Measurements from ENCODE around the gene CDH6.
A peak's percentile ranks its signal among the peaks of the same experiment; 100 is the strongest.

Gene CDH6

GRCh38 chr5:31193591-31194467 is at the start of gene CDH6:
CDH6 (plus strand) TSS chr5:31193686; CDS start chr5:31267474, 73,788 bp downstream.
- in situ Hi-C loops (cut with MboI; ENCODE audit: low sequenced_read_pairs) = no loop called here
- peaks cover 37% of the 10 kb centered on the region for H3K4me1 ChIP-seq
- no peaks in the 10 kb centered on the region for H3K27me3 ChIP-seq (ENCODE audit: low read depth)
- no peaks in the 10 kb centered on the region for H3K9me3 ChIP-seq
- peaks cover 5% of the 10 kb centered on the region; the same call in 1 of the 2 replicates for H3K36me3 ChIP-seq (replicated peaks)
- peak; percentile 92 to 96 for DNase-seq (ENCODE audit: low spot score in 2 of 2)
- peak within 1 kb of the TSS; percentile 65 for H3K4me3 ChIP-seq

DNA sequence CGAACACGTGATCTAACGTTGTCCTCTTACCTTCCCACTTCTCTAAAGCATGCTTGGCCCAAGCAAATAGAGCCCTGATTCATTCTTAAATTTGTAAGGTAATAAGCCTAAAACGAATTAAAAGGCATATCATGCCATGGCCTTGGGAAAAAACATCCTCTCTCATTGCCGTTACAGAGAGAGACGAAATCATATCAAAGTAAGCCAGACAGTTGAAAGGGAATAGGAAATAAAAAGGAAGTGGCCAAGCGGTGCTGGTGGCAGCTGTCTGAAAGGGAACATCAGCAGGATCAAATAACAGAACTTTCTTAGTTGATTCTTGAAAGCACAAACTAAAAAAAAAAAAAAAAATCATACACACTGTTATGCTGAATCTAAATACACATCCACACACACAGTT is 49.1 kb upstream of the CDH6 start:
- H3K4me1 ChIP-seq = peaks cover 8% of the 10 kb centered on the region
- H3K36me3 ChIP-seq (replicated peaks) = no peaks in the 10 kb centered on the region
- H3K4me3 ChIP-seq = no peak overlapping the region
- no peaks in the 10 kb centered on the region for H3K27me3 ChIP-seq (ENCODE audit: low read depth)
- in situ Hi-C loops (cut with MboI; ENCODE audit: low sequenced_read_pairs) = no loop called here
- DNase-seq (ENCODE audit: low spot score in 2 of 2) = no peak
- H3K9me3 ChIP-seq = no peaks in the 10 kb centered on the region

GRCh38 chr5:31148959-31149475 is 44.5 kb upstream of the CDH6 start:
- H3K9me3 ChIP-seq = no peaks in the 10 kb centered on the region
- in situ Hi-C loops (cut with MboI; ENCODE audit: low sequenced_read_pairs) = no loop called here
- peaks cover 44% of the 10 kb centered on the region for H3K4me1 ChIP-seq
- no peak for DNase-seq (ENCODE audit: low spot score in 2 of 2)
- no peaks in the 10 kb centered on the region for H3K36me3 ChIP-seq (replicated peaks)
- no peak overlapping the region for H3K4me3 ChIP-seq
- no peaks in the 10 kb centered on the region for H3K27me3 ChIP-seq (ENCODE audit: low read depth)

GRCh38 chr5:31153521-31153920 is 40.0 kb upstream of the CDH6 start:
- in situ Hi-C loops (cut with MboI; ENCODE audit: low sequenced_read_pairs) = no loop called here

GRCh38 chr5:31156631-31157160 is 36.8 kb upstream of the CDH6 start:
- Histone ChIP-seq H3K36me3 (replicated peaks) (no peaks in the 10 kb centered on the region), H3K9me3 (no peaks in the 10 kb centered on the region), H3K4me3 (no peak overlapping the region), H3K27me3 (ENCODE audit: low read depth) (no peaks in the 10 kb centered on the region), H3K4me1 (peaks cover 75% of the 10 kb centered on the region)
- in situ Hi-C loops (cut with MboI; ENCODE audit: low sequenced_read_pairs) = no loop called here
- peak in 1 of 2 experiments; percentile 90 for DNase-seq (ENCODE audit: low spot score in 2 of 2)

More at GRCh38 chr5:31153521-31153920, 40.0 kb upstream of the CDH6 start:
- Histone ChIP-seq H3K27me3 (ENCODE audit: low read depth) (no peaks in the 10 kb centered on the region), H3K4me3 (no peak overlapping the region), H3K4me1 (peaks cover 80% of the 10 kb centered on the region), H3K36me3 (replicated peaks) (no peaks in the 10 kb centered on the region), H3K9me3 (no peaks in the 10 kb centered on the region)
- peak; percentile 62 to 91 for DNase-seq (ENCODE audit: low spot score in 2 of 2)

- H3K36me3 ChIP-seq (replicated peaks) = no peaks in the 10 kb centered on the region
- H3K4me3 ChIP-seq = no peak overlapping the region
- DNase-seq (ENCODE audit: low spot score in 2 of 2) = no peak
- H3K4me1 ChIP-seq = peaks cover 73% of the 10 kb centered on the region
- no peaks in the 10 kb centered on the region for H3K9me3 ChIP-seq
- in situ Hi-C loops (cut with MboI; ENCODE audit: low sequenced_read_pairs) = no loop called here
- no peaks in the 10 kb centered on the region for H3K27me3 ChIP-seq (ENCODE audit: low read depth)
Observed at GRCh38 chr5:31157720-31158119, 35.8 kb upstream of the CDH6 start.

- in situ Hi-C loops (cut with MboI; ENCODE audit: low sequenced_read_pairs) = no loop called here
- Histone ChIP-seq H3K27me3 (ENCODE audit: low read depth) (no peaks in the 10 kb centered on the region), H3K4me3 (no peak overlapping the region), H3K9me3 (no peaks in the 10 kb centered on the region), H3K36me3 (replicated peaks) (no peaks in the 10 kb centered on the region), H3K4me1 (peaks cover 64% of the 10 kb centered on the region)
- no peak for DNase-seq (ENCODE audit: low spot score in 2 of 2)
Observed at GRCh38 chr5:31158686-31159085, 34.8 kb upstream of the CDH6 start.

DNA sequence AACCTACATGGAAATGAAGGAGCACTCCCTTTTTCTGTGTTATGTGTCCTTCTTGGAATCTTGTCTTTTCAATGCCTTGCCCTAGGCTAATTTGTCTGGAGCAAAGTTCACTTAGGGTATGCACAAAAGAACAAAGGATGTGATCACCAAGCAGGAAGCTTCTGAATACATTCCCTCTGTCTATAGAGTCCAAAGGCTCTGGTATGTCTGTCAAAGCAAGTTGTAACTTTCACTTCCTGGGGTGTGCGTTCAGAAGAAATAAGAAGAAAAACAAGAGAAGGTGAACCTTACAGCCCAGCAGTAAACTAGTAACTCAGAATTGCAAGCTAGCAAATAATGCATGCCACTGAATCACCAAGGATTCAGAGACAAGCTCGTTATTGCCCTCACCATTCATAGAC is 31.7 kb upstream of the CDH6 start:
- in situ Hi-C loops (cut with MboI; ENCODE audit: low sequenced_read_pairs) = no loop called here
- peak; percentile 68 to 100 for DNase-seq (ENCODE audit: low spot score in 2 of 2)
- Histone ChIP-seq H3K9me3 (no peaks in the 10 kb centered on the region), H3K27me3 (ENCODE audit: low read depth) (no peaks in the 10 kb centered on the region), H3K36me3 (replicated peaks) (no peaks in the 10 kb centered on the region), H3K4me1 (peaks cover 33% of the 10 kb centered on the region), H3K4me3 (peak overlapping the region; percentile 9)

DNA sequence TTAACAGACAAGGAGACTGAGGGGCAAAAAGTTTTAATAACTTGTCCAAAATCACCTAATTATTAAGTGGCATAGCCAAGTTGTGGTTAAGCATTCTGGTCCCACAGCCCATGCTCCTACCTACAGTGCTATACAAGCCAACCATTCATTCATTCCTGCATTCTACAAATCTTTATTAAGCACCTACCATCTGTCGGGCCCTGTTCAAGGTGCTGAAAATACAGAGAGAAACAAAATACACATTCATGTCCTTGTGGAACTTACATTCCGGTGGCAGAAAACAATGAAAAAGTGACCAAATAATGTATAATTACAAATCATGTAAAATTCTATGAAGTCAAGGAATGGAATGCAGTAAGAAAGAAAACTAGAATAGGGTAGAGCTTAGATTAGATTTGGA is 27.8 kb upstream of the CDH6 start:
- Histone ChIP-seq H3K27me3 (ENCODE audit: low read depth) (no peaks in the 10 kb centered on the region), H3K4me3 (no peak overlapping the region), H3K36me3 (replicated peaks) (no peaks in the 10 kb centered on the region), H3K4me1 (peaks cover 16% of the 10 kb centered on the region), H3K9me3 (no peaks in the 10 kb centered on the region)
- in situ Hi-C loops (cut with MboI; ENCODE audit: low sequenced_read_pairs) = no loop called here
- no peak for DNase-seq (ENCODE audit: low spot score in 2 of 2)

- Histone ChIP-seq H3K4me3 (no peak overlapping the region), H3K9me3 (no peaks in the 10 kb centered on the region), H3K27me3 (ENCODE audit: low read depth) (no peaks in the 10 kb centered on the region), H3K36me3 (replicated peaks) (no peaks in the 10 kb centered on the region), H3K4me1 (no peaks in the 10 kb centered on the region)
- no peak for DNase-seq (ENCODE audit: low spot score in 2 of 2)
- in situ Hi-C loops (cut with MboI; ENCODE audit: low sequenced_read_pairs) = no loop called here
Observed at GRCh38 chr5:31169379-31169778, 24.1 kb upstream of the CDH6 start.

DNA sequence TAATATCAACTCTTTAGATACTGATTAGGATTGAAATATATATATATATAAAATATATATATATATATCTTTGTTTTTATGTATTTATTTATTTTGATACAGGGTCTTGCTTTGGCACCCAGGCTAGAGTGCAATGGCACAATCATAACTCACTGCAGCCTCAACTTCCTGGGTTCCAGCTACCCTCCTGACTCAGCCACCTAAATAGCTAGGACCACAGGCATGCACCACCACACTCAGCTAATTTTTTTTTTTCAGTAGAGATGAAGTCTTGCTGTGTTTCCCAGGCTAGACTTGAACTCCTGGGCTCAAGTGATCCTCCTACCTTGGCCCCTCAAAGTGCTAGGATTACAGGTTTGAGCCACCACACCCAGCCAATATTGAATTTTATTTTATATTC is 20.6 kb upstream of the CDH6 start:
- no peaks in the 10 kb centered on the region for H3K4me1 ChIP-seq
- no peak for DNase-seq (ENCODE audit: low spot score in 2 of 2)
- H3K4me3 ChIP-seq = no peak overlapping the region
- H3K9me3 ChIP-seq = no peaks in the 10 kb centered on the region
- H3K36me3 ChIP-seq (replicated peaks) = no peaks in the 10 kb centered on the region
- H3K27me3 ChIP-seq (ENCODE audit: low read depth) = no peaks in the 10 kb centered on the region
- in situ Hi-C loops (cut with MboI; ENCODE audit: low sequenced_read_pairs) = no loop called here

DNA sequence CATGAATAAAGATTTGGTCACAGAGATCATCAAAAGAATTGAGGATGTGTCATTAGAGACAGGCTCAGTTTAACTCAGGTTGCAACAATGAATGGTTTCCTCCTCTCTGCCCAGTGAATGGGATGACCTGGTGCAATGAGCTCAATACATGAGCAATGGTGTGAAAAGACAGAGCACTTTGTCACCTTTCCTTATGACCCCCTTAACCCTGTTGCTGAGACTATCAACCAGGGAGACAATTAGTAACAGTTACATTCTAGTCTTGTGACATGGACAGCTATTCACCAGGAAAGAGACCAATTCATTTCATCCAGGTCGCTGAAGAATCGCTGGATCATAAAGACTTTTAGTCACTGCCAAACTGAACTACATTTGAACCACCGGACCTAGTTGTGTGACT is 19.9 kb upstream of the CDH6 start:
- in situ Hi-C loops (cut with MboI; ENCODE audit: low sequenced_read_pairs) = no loop called here

DNA sequence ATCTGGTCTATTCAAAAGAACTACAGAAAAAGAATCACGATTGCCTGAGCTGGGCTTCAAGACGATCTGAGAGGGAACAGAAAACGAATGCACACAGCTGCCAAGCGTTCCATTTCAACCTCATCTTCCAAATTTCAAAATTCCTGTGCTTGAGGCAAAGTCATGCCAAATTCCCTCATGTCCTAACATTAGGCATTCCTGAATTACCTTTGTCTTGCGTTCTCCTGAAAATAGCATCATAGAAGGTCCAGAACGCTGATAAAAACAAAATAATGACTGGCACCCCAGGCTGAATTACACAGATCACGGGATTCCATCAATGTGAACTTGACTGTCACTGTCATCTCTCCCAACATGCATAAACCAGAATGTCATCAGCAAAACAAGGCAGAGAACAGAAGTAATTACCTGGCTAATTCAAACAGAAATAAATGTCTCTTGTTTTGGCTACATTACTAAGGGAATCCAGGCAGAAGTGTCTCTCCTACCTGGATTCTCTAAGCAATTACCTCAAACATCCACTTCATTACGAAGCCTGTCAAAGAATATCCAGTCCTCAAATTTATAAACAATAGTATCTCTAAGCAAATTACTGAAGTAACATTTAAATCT is 12.0 kb upstream of the CDH6 start:
- H3K36me3 ChIP-seq (replicated peaks) = no peaks in the 10 kb centered on the region
- no peak for DNase-seq (ENCODE audit: low spot score in 2 of 2)
- in situ Hi-C loops (cut with MboI; ENCODE audit: low sequenced_read_pairs) = no loop called here
- H3K9me3 ChIP-seq = no peaks in the 10 kb centered on the region
- no peaks in the 10 kb centered on the region for H3K27me3 ChIP-seq (ENCODE audit: low read depth)
- peaks cover 3% of the 10 kb centered on the region; the same call in 1 of the 2 replicates for H3K4me1 ChIP-seq
- no peak overlapping the region for H3K4me3 ChIP-seq

More for the DNA sequence above, 19.9 kb upstream of the CDH6 start:
- H3K9me3 ChIP-seq = no peaks in the 10 kb centered on the region
- no peak for DNase-seq (ENCODE audit: low spot score in 2 of 2)
- H3K27me3 ChIP-seq (ENCODE audit: low read depth) = no peaks in the 10 kb centered on the region
- no peaks in the 10 kb centered on the region for H3K4me1 ChIP-seq
- H3K36me3 ChIP-seq (replicated peaks) = no peaks in the 10 kb centered on the region
- H3K4me3 ChIP-seq = no peak overlapping the region

GRCh38 chr5:31182136-31182535 is 11.3 kb upstream of the CDH6 start:
- Histone ChIP-seq H3K9me3 (no peaks in the 10 kb centered on the region), H3K4me3 (no peak overlapping the region), H3K27me3 (ENCODE audit: low read depth) (no peaks in the 10 kb centered on the region), H3K4me1 (peaks cover 9% of the 10 kb centered on the region), H3K36me3 (replicated peaks) (no peaks in the 10 kb centered on the region)
- DNase-seq (ENCODE audit: low spot score in 2 of 2) = no peak
- in situ Hi-C loops (cut with MboI; ENCODE audit: low sequenced_read_pairs) = no loop called here
